CD4-positive, CD25-positive, alpha-beta regulatory T cell (primary cell): Measurements from ENCODE around the gene SFXN5. TPM values are rescaled to one million over a fixed set of nuclear protein-coding genes. Genes with fewer than 3 reads are reported as not detected.

Source experiments
- ATAC-seq, 2 donors: fragments of 150-1000 bp; cut with Tn5 transposase; one replicate each; pipeline ENCODE4 v1.10.0; 2021; ENCODE audit warnings: low read depth in 2 of 2, moderate number of reproducible peaks in 2 of 2, moderate library complexity in 1 of 2
- DNase-seq, 3 donors: peaks; one replicate each; pipeline versions ENCODE4 v3.0.0 to v3.0.0-alpha.2; 2012 to 2022; ENCODE audit warnings: mixed read lengths in 1 of 3
- H3K27ac ChIP-seq: one replicate; pipeline ENCODE4 v1.7.0; 2013; ENCODE audit warnings: mild to moderate bottlenecking, low read length; ENCODE audit not compliant: insufficient read depth, poor library complexity, severe bottlenecking
- H3K27me3 ChIP-seq: one replicate; pipeline ENCODE4 v1.7.0; 2013; ENCODE audit warnings: low read length; ENCODE audit not compliant: control insufficient read depth, insufficient read depth
- H3K36me3 ChIP-seq: one replicate; pipeline ENCODE4 v1.7.0; 2013; ENCODE audit warnings: mild to moderate bottlenecking, low read length, moderate library complexity; ENCODE audit not compliant: control insufficient read depth, insufficient read depth
- H3K4me1 ChIP-seq: 2 replicates; pipeline ENCODE4 v1.7.0; 2013; ENCODE audit warnings: mild to moderate bottlenecking, low read length; ENCODE audit not compliant: insufficient read depth, control insufficient read depth, poor library complexity, severe bottlenecking
- H3K4me3 ChIP-seq: one replicate; pipeline ENCODE4 v1.7.0; 2013; ENCODE audit warnings: low read depth, mild to moderate bottlenecking, low read length, moderate library complexity
- H3K9me3 ChIP-seq, 2 experiments: 1 replicate in 1 of 2; 2 replicates in 1 of 2; pipeline ENCODE4 v1.7.0; 2013; ENCODE audit warnings: low read length in 2 of 2, mild to moderate bottlenecking in 1 of 2, moderate library complexity in 1 of 2; ENCODE audit not compliant: control insufficient read depth in 2 of 2
- H3K27ac Mint-ChIP-seq, 3 donors: one replicate each; pipeline ENCODE4 v1.8.0; 2020 to 2022; ENCODE audit warnings: mild to moderate bottlenecking in 3 of 3, mixed read lengths in 3 of 3, moderate library complexity in 2 of 3
- H3K27me3 Mint-ChIP-seq: one replicate; pipeline ENCODE4 v1.8.0; 2022; ENCODE audit warnings: mild to moderate bottlenecking, mixed read lengths
- H3K36me3 Mint-ChIP-seq: one replicate; pipeline ENCODE4 v1.8.0; 2020; ENCODE audit warnings: mixed read lengths
- H3K4me1 Mint-ChIP-seq, 4 donors: one replicate each; pipeline ENCODE4 v1.8.0; 2020 to 2022; ENCODE audit warnings: mixed read lengths in 4 of 4, mild to moderate bottlenecking in 1 of 4
- H3K4me3 Mint-ChIP-seq, 4 donors: one replicate each; pipeline ENCODE4 v1.8.0; 2020 to 2022; ENCODE audit warnings: mild to moderate bottlenecking in 4 of 4, mixed read lengths in 4 of 4, moderate library complexity in 3 of 4
- H3K9me3 Mint-ChIP-seq, 7 donors: one replicate each; pipeline ENCODE4 v1.8.0; 2020 to 2022; ENCODE audit warnings: mixed read lengths in 7 of 7, mild to moderate bottlenecking in 3 of 7, moderate library complexity in 2 of 7
- polyA plus RNA-seq, 4 donors: library from polyadenylated mRNA; unstranded; fragments of 300-500 nt; fragmentation: Illumina TruSeq; gene quantifications; one replicate each; pipeline ENCODE4 v1.2.3, GENCODE V29; 2021
- total RNA-seq: library from RNA; stranded (reverse); gene quantifications from one replicate; pipeline ENCODE4 v1.2.3, GENCODE V29; 2022

Gene SFXN5
- total and polyA plus RNA-seq, 5 donors from 2014 or later, result 1.0 to 8.0 (median 1.9) TPM

DNA sequence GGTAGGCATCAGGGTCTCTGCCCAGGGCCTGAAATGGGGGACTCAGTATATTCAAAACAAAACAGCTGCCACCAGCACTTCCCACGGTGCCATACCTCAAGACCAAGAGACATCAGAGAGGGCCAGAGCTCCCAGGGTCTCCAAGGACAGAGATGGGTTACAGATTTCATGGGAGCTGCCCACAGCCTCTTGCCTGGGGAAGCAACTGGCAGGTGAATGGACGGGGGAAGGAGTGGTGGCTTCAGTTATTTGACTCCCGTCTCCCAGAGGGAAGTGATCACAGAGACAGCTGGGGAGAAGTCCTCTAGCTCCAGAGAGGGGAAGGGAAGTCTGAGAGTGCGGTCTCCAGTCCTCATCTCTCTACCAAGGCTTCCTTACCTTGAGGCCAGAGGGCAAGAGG, 15.8 kb upstream of the SFXN5 start:
- Mint-ChIP-seq H3K27me3 (no peaks in the 10 kb centered on the region), H3K36me3 (peaks cover 16% of the 10 kb centered on the region), H3K27ac (no peak overlapping the region), H3K4me3 (no peak overlapping the region), H3K4me1 (peaks cover 0 to 20% (median 11%) of the 10 kb centered on the region in 4 donors), H3K9me3 (no peaks in the 10 kb centered on the region)
- ATAC-seq, result no peak
- Histone ChIP-seq H3K4me3 (no peak overlapping the region), H3K27me3 (no peaks in the 10 kb centered on the region), H3K4me1 (no peaks in the 10 kb centered on the region), H3K36me3 (no peaks in the 10 kb centered on the region), H3K27ac (no peak overlapping the region), H3K9me3 (no peaks in the 10 kb centered on the region)
- no peak for DNase-seq

DNA sequence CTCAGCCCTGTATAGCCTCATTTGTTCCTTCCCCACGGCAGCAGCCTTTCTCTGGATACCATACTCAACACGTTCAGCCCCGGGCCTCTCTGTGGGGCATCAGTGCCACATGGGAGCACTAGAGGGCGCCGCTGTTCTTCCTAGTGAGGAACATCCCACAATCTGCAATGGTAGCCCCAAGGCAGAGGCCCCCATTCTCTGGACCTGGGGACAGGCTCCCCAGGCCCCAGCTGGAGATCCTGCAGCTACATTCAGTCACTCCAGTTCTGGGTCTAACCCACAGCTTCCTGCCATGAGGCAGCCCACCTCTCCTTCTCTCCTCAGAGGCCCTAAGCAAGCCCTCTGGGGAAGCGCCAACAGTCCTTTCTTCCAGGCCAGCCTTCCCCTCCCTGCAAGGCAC, 14.2 kb upstream of the SFXN5 start:
- Histone ChIP-seq H3K27me3 (no peaks in the 10 kb centered on the region), H3K36me3 (no peaks in the 10 kb centered on the region), H3K4me1 (no peaks in the 10 kb centered on the region), H3K4me3 (no peak overlapping the region), H3K9me3 (no peaks in the 10 kb centered on the region), H3K27ac (no peak overlapping the region)
- DNase-seq (peak; percentile 66 to 77 (median 77)), ATAC-seq (peak; percentile 84 to 89)
- no peaks in the 10 kb centered on the region for H3K9me3 Mint-ChIP-seq
- H3K27ac Mint-ChIP-seq, result peak overlapping the region in 1 of 3 donors; percentile 52
- no peak overlapping the region for H3K4me3 Mint-ChIP-seq
- peaks cover 16% of the 10 kb centered on the region for H3K36me3 Mint-ChIP-seq
- H3K4me1 Mint-ChIP-seq, result peaks cover 0 to 15% (median 10%) of the 10 kb centered on the region in 4 donors
- no peaks in the 10 kb centered on the region for H3K27me3 Mint-ChIP-seq

DNA sequence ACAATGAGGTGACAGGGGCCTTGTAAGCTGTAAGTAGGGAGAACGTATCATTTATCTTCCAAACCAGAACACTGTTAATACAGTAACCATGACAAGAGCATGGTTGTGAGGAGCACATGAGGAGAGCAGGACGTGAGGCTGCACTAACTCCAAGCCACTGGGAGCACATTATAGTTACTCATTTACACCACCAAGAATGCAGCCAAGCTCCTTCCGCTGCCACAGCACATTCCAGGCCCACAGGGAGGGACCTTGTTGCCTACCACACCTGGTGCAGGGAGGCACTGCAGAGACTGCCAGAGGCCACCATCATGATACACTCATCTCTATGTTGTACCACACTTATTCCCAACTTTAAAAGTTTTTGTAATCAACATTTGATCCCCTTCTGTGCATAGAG, 13.5 kb upstream of the SFXN5 start:
- peak overlapping the region in 1 of 3 donors; percentile 34 for H3K27ac Mint-ChIP-seq
- H3K27me3 Mint-ChIP-seq, result no peaks in the 10 kb centered on the region
- peaks cover 0 to 11% (median 8%) of the 10 kb centered on the region in 4 donors for H3K4me1 Mint-ChIP-seq
- Histone ChIP-seq H3K4me1 (no peaks in the 10 kb centered on the region), H3K4me3 (no peak overlapping the region), H3K27me3 (no peaks in the 10 kb centered on the region), H3K9me3 (no peaks in the 10 kb centered on the region), H3K36me3 (no peaks in the 10 kb centered on the region), H3K27ac (no peak overlapping the region)
- DNase-seq, result no peak
- no peaks in the 10 kb centered on the region for H3K9me3 Mint-ChIP-seq
- no peak overlapping the region for H3K4me3 Mint-ChIP-seq
- no peak for ATAC-seq
- peaks cover 16% of the 10 kb centered on the region for H3K36me3 Mint-ChIP-seq

DNA sequence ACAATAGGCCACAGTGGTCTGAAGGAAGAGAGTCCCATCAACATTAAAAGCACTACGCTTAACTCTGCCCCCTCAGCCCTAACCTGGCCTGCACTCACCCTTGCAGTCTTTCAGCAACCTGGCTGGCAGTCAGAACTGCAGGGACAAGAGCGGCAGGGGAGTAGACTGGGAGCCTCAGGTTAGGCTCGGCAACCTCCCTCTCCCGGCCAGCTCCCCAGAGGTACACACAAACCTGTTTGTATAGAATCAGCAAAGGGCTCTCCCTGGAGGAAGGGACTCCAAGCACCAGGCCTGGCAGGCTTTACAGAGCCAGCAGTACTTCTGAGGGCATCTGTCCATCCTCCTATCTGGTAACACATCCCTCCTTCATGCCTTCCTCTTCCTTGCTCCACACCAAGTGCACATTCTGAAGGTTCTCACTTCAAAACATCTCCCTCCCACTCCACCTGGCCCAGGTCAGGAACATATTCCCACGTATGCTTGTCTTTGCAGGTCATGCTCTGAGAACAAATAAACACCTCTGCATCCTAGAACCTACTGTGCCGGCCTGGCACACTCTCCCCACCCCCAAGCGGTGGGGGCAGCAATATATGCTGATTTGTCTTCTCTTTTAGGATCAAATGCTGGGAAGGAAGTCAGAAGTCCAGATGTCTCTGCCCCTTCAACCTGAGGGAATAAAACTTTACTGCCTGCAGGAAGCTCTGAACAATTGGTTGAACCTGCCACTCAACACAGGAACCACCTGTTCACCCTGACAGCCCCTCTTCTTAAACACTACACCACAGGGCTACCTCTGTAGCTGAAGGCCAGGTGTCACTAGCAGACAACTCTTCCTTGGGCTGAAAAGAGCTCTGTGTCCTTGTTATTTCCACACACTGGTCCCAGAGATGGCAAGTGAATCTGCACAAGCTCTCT, 12.6 kb upstream of the SFXN5 start:
- H3K9me3 Mint-ChIP-seq, result no peaks in the 10 kb centered on the region
- Histone ChIP-seq H3K36me3 (no peaks in the 10 kb centered on the region), H3K27me3 (no peaks in the 10 kb centered on the region), H3K27ac (no peak overlapping the region), H3K4me1 (no peaks in the 10 kb centered on the region), H3K9me3 (no peaks in the 10 kb centered on the region), H3K4me3 (no peak overlapping the region)
- H3K27ac Mint-ChIP-seq, result peak overlapping the region in 1 of 3 donors; percentile 34
- no peaks in the 10 kb centered on the region for H3K27me3 Mint-ChIP-seq
- no peak for DNase-seq
- no peak overlapping the region for H3K4me3 Mint-ChIP-seq
- ATAC-seq, result no peak
- peaks cover 11% of the 10 kb centered on the region for H3K36me3 Mint-ChIP-seq
- peaks cover 0 to 7% (median 5%) of the 10 kb centered on the region in 4 donors for H3K4me1 Mint-ChIP-seq

DNA sequence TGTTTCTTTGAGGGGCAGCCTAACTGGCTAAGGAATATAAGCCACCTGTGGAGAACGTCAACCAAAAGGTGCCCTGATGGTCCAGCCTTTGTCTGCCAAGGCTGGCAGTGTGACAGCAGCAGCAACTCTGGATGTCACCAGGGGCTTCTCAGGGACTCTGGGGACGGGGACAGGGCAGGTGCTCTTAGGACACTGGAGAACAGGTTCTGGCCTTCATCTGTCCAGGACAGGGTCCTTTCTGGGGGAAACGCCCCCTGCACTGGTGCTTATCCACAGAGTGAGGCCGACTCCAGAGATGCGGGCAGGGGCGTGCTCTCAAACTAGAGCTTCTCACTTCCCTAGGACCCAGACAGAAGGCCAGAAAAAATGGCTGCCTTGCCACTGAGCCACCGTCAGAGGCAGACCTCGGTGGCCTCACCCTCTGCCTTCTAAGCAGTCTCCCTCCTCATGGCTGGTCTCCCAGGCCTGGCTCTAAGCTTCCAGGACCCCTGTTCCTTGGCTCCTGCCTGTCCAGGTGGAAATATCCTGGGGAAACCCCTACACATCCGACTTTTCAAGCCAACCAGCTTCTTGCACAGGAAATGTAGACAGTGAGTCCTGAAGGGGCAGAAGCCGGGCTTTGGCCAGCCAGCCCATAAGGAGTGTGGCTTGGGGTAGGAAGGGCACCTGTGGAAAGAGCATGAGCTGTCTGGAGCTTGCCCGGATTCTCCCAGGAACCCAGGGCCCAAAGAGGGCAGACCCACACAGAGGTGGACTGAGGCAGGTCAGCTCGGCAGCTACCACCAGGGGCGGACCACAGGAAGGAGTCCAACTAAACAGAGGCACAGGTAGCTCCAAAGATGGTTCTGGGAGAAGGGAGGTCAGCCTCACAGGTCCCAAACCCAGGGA, 11.3 kb upstream of the SFXN5 start:
- H3K27ac Mint-ChIP-seq, result no peak overlapping the region
- Histone ChIP-seq H3K27ac (no peak overlapping the region), H3K4me3 (no peak overlapping the region), H3K9me3 (no peaks in the 10 kb centered on the region), H3K4me1 (no peaks in the 10 kb centered on the region), H3K36me3 (no peaks in the 10 kb centered on the region), H3K27me3 (no peaks in the 10 kb centered on the region)
- H3K4me1 Mint-ChIP-seq, result peaks cover 0 to 7% (median 5%) of the 10 kb centered on the region in 4 donors
- no peaks in the 10 kb centered on the region for H3K27me3 Mint-ChIP-seq
- ATAC-seq (no peak), DNase-seq (no peak)
- peaks cover 11% of the 10 kb centered on the region for H3K36me3 Mint-ChIP-seq
- H3K4me3 Mint-ChIP-seq, result no peak overlapping the region
- peaks cover 0 to under 1% (median 0%) of the 10 kb centered on the region in 7 donors for H3K9me3 Mint-ChIP-seq

DNA sequence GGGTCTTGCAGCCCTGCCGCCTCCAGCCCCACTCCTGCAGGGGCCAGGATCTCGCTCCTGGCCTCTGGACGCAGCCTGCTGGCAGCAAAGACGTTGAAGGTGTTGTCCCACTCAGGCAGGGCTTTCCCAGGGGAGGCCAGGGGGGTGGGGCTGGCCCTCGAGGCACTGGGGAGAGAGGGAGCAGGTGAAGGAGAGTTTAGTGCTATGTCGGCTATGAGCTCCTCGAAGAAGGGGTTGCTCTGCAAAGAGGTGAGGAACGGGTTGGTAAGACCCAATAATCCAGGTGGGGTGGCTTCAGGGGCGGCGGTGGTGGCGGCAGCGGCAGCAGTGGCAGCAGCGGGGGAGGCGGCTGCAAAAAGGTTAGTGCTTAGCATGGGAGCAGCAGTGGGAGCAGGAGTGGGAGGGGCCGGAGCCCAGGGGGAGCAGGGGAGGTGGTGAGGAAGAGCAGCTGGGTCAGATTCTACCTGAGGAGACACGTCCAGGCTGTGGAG, 9.7 kb upstream of the SFXN5 start:
- no peak overlapping the region for H3K27ac Mint-ChIP-seq
- Histone ChIP-seq H3K27me3 (no peaks in the 10 kb centered on the region), H3K4me3 (no peak overlapping the region), H3K27ac (no peak overlapping the region), H3K9me3 (no peaks in the 10 kb centered on the region), H3K4me1 (no peaks in the 10 kb centered on the region), H3K36me3 (no peaks in the 10 kb centered on the region)
- H3K4me3 Mint-ChIP-seq, result no peak overlapping the region
- ATAC-seq, result no peak
- no peak for DNase-seq
- peaks cover 4% of the 10 kb centered on the region for H3K36me3 Mint-ChIP-seq
- H3K27me3 Mint-ChIP-seq, result no peaks in the 10 kb centered on the region
- peaks cover 0 to 2% (median 0%) of the 10 kb centered on the region in 7 donors for H3K9me3 Mint-ChIP-seq
- peaks cover 0 to 7% (median 5%) of the 10 kb centered on the region in 4 donors for H3K4me1 Mint-ChIP-seq

DNA sequence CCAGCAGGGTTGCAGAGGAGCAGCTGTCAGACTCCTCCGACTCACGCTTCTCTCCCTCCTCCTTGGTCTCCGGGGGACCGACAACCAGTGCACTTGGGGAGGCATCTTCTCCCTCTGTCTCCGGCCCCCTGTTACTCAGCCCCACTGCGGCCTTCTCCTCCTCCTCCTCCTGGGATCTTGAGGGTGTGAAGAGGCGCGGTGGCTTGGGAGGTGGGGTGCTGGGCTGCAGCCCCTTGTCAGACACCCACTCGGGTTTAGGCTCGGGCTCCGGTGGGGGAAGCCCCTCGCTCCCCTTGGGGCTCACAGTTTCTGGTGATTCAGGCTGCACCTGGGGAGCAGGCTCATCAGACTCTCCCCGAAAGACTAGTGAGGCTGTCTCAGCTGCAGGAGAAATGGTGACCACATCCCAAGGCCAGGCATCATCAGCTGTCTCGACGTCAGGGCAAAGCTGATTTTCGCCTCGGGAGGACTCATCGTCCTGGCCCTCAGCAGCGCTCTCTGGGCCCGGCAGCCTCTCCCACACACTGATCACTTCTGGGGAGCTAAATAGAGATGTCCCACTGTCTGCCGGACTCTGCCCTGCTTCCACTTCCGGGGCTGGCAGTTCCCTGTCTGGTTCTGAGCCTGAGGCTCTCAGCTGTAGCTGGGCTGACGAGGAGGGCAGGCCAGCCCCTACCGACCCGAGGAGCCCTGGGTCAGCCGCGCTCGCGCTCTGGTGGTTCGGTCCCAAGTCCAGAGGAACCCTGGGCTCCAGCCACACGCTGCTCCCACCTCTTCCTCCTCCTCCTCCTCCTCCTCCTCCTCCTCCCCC, 9.0 kb upstream of the SFXN5 start:
- Histone ChIP-seq H3K4me1 (no peaks in the 10 kb centered on the region), H3K27me3 (no peaks in the 10 kb centered on the region), H3K27ac (no peak overlapping the region), H3K9me3 (no peaks in the 10 kb centered on the region), H3K36me3 (no peaks in the 10 kb centered on the region), H3K4me3 (no peak overlapping the region)
- H3K27ac Mint-ChIP-seq, result peak overlapping the region in 1 of 3 donors; percentile 71
- no peak overlapping the region for H3K4me3 Mint-ChIP-seq
- H3K36me3 Mint-ChIP-seq, result peaks cover 4% of the 10 kb centered on the region
- H3K9me3 Mint-ChIP-seq, result peaks cover 0 to 2% (median 0%) of the 10 kb centered on the region in 7 donors
- H3K4me1 Mint-ChIP-seq, result peaks cover 0 to 3% (median 1%) of the 10 kb centered on the region in 4 donors
- no peaks in the 10 kb centered on the region for H3K27me3 Mint-ChIP-seq
- ATAC-seq (no peak), DNase-seq (no peak)
